Smooth muscle cell (in vitro differentiated cells): ENCODE results near the gene IGF2BP1. TPM values are rescaled to one million over a fixed set of nuclear protein-coding genes. Genes with fewer than 3 reads are reported as not detected.

Experiments used
- DNase-seq: peaks from one replicate; lab custom pipeline; 2025; ENCODE audit not compliant: unreplicated experiment; lab: John Stamatoyannopoulos, UW
- H2AFZ ChIP-seq: fragments of 200-600 bp; sonication (generic); 2 replicates; pipeline ENCODE4 v1.6.0; 2016; ENCODE audit warnings: antibody characterized with exemption, low read depth, mild to moderate bottlenecking
- H3F3A ChIP-seq: fragments of 200-600 bp; sonication (generic); 2 replicates; pipeline ENCODE4 v1.6.0; 2017; ENCODE audit warnings: antibody characterized with exemption, low read depth
- H3K27ac ChIP-seq: fragments of 200-600 bp; sonication (generic); 2 replicates; pipeline ENCODE4 v1.5.1; 2016; ENCODE audit warnings: low read depth, mild to moderate bottlenecking
- H3K27me3 ChIP-seq: fragments of 200-600 bp; sonication (generic); 2 replicates; pipeline ENCODE4 v1.6.1; 2016; ENCODE audit warnings: low read depth, mild to moderate bottlenecking
- H3K36me3 ChIP-seq: fragments of 200-600 bp; sonication (generic); 2 replicates; pipeline ENCODE4 v1.5.1; 2016; ENCODE audit warnings: low read depth
- H3K4me1 ChIP-seq: fragments of 200-600 bp; sonication (generic); 2 replicates; pipeline ENCODE4 v1.5.1; 2016; ENCODE audit warnings: low read depth
- H3K4me2 ChIP-seq: fragments of 200-600 bp; sonication (generic); 2 replicates; pipeline ENCODE4 v1.6.0; 2016; ENCODE audit warnings: mild to moderate bottlenecking
- H3K4me3 ChIP-seq: fragments of 200-600 bp; sonication (generic); 2 replicates; pipeline ENCODE4 v1.5.1; 2016; ENCODE audit warnings: mild to moderate bottlenecking
- H3K79me2 ChIP-seq: fragments of 200-600 bp; sonication (generic); 2 replicates; pipeline ENCODE4 v1.6.0; 2016; ENCODE audit warnings: low read depth, mild to moderate bottlenecking
- H3K9ac ChIP-seq: fragments of 200-600 bp; sonication (generic); 2 replicates; pipeline ENCODE4 v1.6.0; 2016; ENCODE audit warnings: low read depth
- H3K9me3 ChIP-seq: fragments of 200-600 bp; sonication (generic); replicated peaks from 2 replicates; pipeline ENCODE4 v1.5.1; 2016; ENCODE audit warnings: low read depth
- H4K20me1 ChIP-seq: fragments of 200-600 bp; sonication (generic); 2 replicates; pipeline ENCODE4 v1.6.0; 2016; ENCODE audit warnings: low read depth
- CTCF ChIP-seq: fragments of 200-600 bp; sonication (generic); IDR thresholded peaks from 2 replicates; pipeline ENCODE4 v1.5.1; 2017; ENCODE audit warnings: borderline replicate concordance, mild to moderate bottlenecking, antibody characterized with exemption; ENCODE audit not compliant: insufficient read depth, poor library complexity, severe bottlenecking
- WGBS: methylation state at CpG from one replicate; pipeline ENCODE4 v1.1.7; 2016; ENCODE audit warnings: low lambda C conversion rate; 5-methylcytosine and 5-hydroxymethylcytosine counted together
- polyA plus RNA-seq: library from polyadenylated mRNA; unstranded; fragments of >200 nt; fragmentation: Nextera tagmentation; extraction: Ambion mirVana; gene quantifications from 2 replicates; pipeline ENCODE4 v1.2.1, GENCODE V29; 2016
- total RNA-seq: library from RNA; depleted of rRNA; stranded (reverse); fragments of >200 nt; gene quantifications from 2 replicates; pipeline ENCODE4 v1.2.3, GENCODE V29; 2014

IGF2BP1 gene
- total and polyA plus RNA-seq, 2 experiments from 2014 or later = 51.4 to 54.6 TPM

- H3K4me3 ChIP-seq = no peak overlapping the region
- TF ChIP-seq CTCF = no peak
- H3K9ac ChIP-seq = no peak overlapping the region
- no peak overlapping the region for H2AFZ ChIP-seq
- peaks cover 25% of the 10 kb centered on the region for H3K36me3 ChIP-seq
- peak overlapping the region; percentile 28 for H3K27ac ChIP-seq
- DNase-seq = no peak
- 100% methylated on average over 6 of the region's 6 CpGs for WGBS
- no peaks in the 10 kb centered on the region for H3K79me2 ChIP-seq
- H3K27me3 ChIP-seq = no peaks in the 10 kb centered on the region
- no peak overlapping the region for H3K4me2 ChIP-seq
- no peaks in the 10 kb centered on the region for H3K9me3 ChIP-seq
- peaks cover 43% of the 10 kb centered on the region for H3F3A ChIP-seq
- H3K4me1 ChIP-seq = no peaks in the 10 kb centered on the region
- peaks cover 41% of the 10 kb centered on the region for H4K20me1 ChIP-seq
These were observed 57.3 kb downstream of the IGF2BP1 start for GRCh38 chr17:49054342-49055092.

GRCh38 chr17:49055181-49055927 is 58.2 kb downstream of the IGF2BP1 start:
- peaks cover 33% of the 10 kb centered on the region for H4K20me1 ChIP-seq
- WGBS = 91% methylated on average over 7 of the region's 7 CpGs
- H3K27ac ChIP-seq = peak overlapping the region; percentile 2
- H3K36me3 ChIP-seq = peaks cover 16% of the 10 kb centered on the region
- H3K4me3 ChIP-seq = no peak overlapping the region
- no peak for TF ChIP-seq CTCF
- H3F3A ChIP-seq = peaks cover 43% of the 10 kb centered on the region
- H3K79me2 ChIP-seq = no peaks in the 10 kb centered on the region
- no peak overlapping the region for H2AFZ ChIP-seq
- no peak overlapping the region for H3K4me2 ChIP-seq
- no peak overlapping the region for H3K9ac ChIP-seq
- no peak for DNase-seq
- no peaks in the 10 kb centered on the region for H3K4me1 ChIP-seq
- no peaks in the 10 kb centered on the region for H3K9me3 ChIP-seq
- H3K27me3 ChIP-seq = no peaks in the 10 kb centered on the region

GRCh38 chr17:49061524-49061943 is 64.3 kb downstream of the IGF2BP1 start:
- no peak overlapping the region for H3K4me3 ChIP-seq
- no peak overlapping the region for H2AFZ ChIP-seq
- H3K27ac ChIP-seq = no peak overlapping the region
- H3K4me2 ChIP-seq = no peak overlapping the region
- no peak overlapping the region for H3K9ac ChIP-seq
- DNase-seq = no peak
- no peaks in the 10 kb centered on the region for H3K4me1 ChIP-seq
- 63% methylated on average over 7 of the region's 7 CpGs for WGBS
- H3K9me3 ChIP-seq = no peaks in the 10 kb centered on the region
- H3F3A ChIP-seq = peaks cover 12% of the 10 kb centered on the region
- no peaks in the 10 kb centered on the region for H3K36me3 ChIP-seq
- no peak for TF ChIP-seq CTCF
- no peaks in the 10 kb centered on the region for H3K27me3 ChIP-seq
- no peaks in the 10 kb centered on the region for H4K20me1 ChIP-seq
- H3K79me2 ChIP-seq = no peaks in the 10 kb centered on the region
